Measurements from ENCODE around the gene SIDT2.

The SIDT2 gene

DNA sequence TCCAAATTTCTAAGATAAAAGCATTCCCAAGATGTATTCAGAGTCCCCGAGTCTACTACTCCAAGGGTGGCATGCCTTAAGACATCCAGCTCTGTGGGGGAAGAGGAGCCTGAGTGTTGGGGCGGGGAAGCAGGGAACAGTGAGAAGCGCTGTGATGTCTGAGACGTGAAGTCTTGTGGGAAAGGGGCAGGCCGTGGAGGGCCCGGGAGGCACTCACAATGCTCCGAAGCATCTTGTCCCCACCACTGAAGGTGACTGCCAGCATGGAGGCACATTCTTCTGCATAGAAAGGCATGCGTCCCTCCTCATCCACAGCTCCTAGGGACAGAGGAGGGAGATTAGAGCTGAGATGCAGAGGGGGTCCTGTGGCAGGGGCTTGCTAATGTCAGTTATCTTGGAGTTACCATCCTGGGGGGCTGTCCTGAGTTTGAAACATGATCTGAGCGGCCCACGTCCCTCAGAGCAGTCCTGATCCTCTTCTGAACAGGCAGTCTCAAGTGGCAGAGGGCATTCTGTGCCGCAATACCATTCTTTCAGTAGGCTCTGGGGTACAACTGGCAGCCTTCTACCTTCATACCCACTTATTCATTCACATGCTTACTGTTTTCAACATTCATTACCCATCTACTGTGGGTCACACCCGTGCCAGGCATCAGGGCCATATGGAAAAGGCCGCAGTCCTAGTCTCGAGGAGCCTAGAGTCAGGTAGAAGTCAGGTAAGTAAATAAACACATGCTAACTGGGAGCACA lies 44.6 kb downstream of the SIDT2 start:
- no peak for FAIRE-seq

DNA sequence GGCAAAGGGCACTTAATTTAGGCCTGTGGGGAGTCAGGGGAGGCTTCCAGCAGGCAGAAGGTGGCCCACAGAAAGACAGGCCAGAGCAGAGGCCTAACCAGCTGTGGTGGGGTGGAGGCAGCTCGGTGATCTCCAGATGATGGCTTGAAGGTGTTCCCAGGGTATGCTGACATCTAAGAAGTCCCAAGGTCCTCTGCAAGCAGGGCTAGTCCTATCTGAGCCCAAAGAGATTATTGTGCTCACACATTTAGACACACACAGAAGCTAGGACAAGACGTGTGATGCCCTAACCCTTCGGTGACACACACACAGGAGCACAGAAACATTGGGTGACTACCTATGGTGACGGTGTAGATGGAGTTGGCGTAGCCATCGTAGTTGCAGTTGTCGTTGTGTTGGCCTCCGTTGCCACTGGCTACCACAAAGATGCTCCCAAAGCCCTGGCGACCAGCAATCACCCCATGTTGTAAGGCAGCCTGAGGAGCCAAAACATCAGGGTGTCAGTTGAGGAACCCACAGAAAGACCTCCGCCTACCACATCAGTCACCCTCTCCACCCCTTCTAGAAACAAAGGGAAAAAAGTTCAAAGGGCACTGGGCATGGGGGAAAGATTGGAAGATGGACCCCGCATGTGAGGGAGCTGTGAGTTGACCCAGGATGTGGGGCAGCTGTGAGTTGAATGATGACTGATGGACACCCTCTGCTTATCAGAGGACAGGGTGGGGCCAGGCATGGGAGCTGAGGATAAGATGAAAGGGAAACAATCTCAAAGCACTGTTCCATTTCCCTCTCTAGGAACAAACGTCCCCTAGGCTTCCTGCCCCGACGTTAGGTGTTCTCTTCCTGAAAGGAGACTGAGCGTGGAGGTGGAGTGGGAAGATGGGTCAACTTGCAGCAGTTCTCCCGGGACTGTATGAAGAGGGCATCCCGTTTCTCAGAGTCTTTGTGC lies 45.5 kb downstream of the SIDT2 start:
- FAIRE-seq, result no peak

DNA sequence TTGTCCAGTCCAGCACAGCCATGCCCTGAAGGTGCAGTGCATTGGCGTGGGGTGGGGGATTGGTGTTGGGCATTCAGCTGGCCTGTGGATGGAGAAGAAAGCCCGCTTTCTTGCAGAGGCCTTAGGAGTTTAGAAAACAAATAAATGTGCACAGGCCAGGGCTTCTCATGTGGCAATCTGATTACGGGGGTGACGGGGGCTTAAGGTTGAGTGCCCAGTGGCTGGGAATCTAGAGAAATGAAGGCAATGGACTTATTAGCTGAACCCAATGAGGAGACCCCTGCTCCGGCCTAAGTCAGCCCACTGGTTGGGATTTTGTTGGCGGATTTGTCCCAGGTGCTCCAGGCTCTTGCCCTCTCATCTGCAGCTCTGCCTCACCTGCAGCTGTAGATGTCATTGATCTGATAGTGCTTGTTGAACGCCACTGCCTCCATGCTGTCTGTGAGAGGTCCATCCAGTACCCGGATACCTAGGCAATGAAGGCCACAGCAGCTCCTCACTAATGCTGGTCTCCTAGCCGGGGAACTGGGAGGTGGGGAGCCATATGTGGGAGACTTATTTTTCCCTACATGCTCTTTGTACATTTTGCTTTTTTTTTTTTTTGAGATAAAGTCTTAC lies 47.1 kb downstream of the SIDT2 start:
- no peak for FAIRE-seq

DNA sequence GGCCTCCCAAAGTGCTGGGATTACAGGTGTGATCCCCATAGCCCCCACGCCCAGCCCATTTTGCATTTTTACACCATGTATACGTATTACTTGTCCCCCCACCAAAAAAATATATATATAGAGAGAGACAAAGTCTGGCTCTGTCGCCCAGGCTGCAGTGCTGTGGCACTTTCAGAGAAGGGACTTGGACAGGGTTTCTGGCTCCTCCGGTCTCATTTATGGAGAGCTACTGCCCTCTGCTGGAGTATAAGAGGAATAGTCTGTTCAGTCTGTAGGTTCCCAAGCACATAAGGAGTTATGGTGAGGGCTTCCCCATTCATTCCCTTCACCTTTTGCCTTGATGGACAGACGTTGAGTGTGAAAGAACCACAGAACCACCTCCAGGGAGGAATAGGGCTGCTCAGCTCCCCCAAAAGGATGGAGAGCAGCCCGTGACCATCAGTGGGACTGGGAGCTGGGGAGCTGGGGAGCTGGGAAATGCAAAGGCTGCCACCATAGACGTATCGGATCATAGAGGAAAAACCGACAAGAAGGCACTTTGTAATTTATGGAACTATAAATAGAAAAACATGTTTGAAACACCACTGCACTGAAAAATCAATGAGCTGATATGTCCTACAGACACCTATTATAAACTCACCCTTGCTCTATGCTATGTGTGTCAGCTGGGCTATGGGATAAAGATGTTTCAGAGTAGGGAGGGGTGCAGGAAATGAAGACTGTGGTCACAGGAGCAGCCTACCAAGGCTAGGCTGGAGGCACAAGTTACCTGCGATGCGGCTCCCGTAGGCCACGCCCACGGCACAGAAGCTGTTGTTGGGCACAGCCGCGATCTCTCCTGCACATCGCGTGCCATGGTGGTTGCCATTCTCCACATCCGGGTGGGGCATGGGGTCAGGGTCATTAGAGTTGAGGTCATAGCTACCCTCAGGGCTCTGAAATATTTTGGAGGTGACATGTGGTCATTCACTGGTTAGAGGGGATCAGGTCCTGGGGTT lies 48.1 kb downstream of the SIDT2 start:
- FAIRE-seq, result no peak

DNA sequence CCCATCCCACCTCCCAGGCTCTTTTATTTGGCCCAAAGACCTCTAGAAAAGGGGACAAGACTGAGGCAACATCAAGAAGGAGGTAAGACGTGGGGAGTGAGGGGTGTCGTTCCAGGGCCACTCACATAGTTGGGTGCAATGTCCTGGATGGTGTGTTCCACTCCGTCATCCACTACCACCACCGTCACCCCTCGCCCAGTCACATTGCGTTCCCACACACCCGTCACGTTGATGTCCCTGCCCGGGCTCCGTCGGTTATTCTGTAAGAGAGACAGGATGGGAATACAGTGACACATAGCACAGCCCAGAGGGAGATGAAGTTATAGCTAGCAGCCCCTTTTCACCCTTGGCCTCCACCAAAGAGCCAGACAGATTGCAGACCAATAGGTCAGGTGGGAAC lies 49.5 kb downstream of the SIDT2 start:
- FAIRE-seq, result no peak

DNA sequence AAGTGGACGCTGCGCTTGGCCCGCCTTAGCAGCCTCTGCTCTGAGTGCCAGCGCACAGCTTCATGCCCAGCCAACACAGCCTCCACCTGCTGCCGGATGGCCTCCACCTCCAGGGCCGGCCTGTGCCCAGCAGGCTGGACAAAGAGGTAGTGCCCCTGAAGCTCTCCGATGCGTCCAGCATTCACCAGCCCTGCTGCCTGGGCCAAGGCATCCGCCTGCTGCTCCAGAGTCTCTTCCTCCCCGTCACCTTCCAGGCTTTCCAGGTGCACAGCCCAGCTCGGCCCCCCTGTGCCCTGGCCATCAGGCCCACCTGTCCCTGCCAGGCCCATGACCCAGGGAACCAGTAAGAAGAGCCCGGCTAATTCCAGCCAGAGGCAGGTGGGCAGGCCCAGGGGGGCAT lies 50.9 kb downstream of the SIDT2 start:
- no peak for FAIRE-seq

DNA sequence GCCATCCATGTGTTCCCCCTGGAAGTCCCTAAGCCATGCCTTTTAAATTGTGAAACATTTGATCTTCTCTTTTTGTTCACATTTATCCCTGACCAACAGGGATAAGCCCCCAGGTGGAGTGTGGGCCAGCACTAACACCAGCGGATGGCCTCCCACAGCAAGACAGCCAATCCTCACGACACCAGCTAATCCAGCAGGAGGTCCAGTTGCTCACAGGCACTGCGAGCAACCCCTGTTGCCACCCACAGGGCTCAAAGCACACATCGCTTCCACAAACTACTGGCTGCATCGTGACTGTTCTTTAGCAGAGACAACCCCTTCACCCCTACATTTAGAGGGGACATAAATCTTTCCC lies 51.4 kb downstream of the SIDT2 start:
- no peak for FAIRE-seq

DNA sequence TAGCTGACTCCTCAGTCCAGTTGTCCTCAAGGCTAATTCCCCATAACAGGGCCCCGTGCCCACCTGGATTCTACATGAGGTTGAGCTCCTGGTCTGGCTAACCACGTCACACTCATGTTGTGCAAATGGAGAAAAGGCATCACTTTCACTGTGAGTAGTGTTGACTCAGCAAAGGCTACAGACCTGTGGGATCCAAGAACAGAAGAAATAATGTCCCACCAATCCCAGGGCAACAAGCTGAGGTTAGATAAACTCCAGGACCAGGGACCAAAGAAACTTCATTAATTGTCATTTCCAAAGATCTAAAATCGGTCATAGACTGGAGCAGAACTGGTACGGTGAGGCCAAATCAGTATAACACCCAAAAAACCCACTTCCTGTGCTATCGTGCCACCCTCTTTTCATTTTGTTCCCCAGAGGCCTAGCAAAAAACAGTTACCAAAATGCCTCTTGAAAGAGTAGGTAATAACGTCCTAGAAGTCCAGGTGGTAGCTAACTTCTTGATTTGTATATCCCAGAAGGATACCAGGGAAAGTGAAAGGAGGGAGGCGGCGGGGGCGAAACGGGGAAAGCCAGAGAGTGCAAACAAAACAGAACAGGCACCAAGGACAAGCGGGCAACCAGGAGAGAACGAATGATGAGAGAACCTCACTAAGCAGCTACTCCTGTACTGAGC lies 51.9 kb downstream of the SIDT2 start:
- no peak for FAIRE-seq

DNA sequence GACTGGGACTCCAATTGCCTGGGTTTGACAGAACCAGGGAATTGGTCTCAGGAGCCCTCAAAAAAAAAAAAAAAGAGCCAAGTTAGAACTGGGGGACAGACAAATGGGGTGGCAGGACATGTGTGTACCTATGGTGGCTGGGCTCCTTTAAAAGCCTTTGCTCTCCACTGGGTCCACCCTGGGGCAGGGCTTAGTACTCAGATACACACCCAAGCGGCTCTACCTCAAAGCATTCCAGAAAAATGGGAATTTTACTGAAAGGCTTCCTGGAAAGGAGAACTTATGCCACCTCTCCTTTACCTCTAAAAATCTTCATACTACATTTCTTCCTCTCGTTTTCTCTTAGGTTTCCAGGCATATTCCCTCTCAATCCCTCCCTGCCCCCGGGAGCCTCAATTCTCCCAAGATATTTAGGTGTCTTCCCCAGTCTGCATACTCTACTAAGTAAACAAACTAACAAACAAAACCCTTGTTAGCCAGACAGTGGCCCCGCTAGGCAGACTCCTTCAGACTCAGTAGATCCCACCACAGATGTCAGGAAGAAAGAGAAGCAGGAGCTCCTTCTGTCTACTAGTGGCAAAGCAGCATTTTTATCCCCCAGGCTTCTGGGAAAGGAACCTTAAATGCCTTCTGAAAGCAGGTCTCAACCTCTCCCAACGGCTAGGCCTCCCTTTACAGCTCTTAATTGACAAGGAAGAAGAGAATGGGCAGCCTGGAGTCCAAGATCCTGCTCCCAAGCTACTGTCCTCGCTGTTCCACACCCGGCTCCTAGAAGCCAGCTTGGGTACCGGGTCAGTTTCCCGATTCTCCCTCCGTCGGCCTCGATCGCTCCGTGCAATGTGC lies 52.7 kb downstream of the SIDT2 start:
- no peak for FAIRE-seq

DNA sequence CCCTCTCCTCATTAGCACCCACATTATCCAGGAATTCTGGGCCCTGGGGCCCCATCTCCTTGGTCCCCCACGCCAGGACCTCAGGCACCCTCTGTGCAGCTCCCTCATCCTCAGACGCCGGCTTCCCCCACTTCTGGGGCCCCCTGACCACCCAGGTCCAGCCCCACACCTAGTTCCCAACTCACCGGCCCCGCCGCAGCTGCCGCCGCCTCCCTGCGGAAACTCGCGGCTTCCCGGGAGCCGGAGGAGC lies 53.2 kb downstream of the SIDT2 start, which contains the start of gene PCSK7:
Gene PCSK7, minus strand, starts transcription at position 232 of the 250 bp plus-strand sequence. CDS start 2,229 bp downstream, outside the sequence.
- FAIRE-seq, result no peak

DNA sequence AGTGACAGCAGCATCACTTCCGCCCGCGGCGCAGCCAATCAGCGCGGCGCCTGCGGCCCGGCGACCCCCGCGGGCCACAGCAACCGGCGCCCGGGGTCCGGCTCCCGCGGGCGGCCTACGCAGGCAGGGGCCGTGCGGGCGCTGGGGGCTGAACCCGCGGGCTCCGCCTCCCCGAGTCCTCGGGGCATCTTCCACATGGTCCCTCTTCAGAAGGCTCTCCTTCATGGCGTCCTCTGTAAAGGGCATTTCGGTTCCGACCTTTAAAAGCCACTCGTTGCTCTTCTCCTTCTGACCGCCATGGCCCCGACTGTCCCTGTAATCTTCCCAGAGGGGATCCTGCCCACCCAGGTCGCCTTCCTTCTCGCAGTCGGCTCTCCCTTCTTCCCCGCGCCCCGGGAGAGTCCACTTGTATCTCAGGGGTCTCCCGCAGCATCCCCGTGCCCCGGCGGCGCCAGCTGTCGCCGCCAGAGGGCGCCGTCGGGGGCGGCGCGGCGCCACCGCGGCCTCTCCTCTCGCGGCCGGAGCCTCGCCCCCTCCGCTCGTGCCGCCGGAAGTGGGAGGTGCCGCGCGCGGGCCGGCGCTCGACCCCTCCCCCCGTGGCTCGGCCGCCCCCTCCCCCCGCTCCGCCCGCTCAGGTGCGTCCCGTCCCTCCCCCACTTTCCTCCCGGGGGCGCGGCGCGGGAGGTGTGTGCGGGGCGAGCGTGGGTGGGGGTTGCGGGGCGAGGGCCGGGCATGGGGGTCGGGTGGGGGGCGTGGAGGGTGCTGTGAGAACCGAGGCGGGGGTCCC lies 53.7 kb downstream of the SIDT2 start, which contains the start of gene RNF214:
Gene RNF214, plus strand, starts transcription at position 580 of the 787 bp plus-strand sequence. CDS start 1,602 bp downstream, outside the sequence.
- no peak for FAIRE-seq

DNA sequence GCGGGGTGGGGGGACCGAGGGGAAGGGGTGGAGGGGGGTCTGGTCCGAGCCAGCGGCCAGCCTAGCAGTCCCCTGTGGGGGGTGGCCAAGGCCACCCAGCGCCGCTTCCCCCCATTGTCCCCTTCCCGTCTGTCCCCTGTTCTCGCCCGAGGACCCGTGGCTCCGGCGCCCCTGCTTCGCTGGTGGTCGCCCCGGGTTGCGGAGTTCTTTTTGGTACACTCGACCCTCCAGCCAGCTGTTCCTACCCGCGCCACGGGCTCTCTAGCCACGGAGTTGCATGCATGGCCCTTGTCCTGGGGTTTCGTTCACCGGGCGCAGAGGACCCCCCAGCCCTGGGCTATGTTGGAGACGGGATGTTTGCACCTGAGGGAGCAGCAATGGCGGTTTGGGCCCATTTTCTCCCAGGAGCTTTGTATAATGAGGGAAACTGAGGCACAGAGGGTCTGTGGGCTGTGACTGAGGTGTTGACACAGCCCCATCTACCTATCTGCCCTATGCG lies 54.4 kb downstream of the SIDT2 start:
- FAIRE-seq, result no peak

DNA sequence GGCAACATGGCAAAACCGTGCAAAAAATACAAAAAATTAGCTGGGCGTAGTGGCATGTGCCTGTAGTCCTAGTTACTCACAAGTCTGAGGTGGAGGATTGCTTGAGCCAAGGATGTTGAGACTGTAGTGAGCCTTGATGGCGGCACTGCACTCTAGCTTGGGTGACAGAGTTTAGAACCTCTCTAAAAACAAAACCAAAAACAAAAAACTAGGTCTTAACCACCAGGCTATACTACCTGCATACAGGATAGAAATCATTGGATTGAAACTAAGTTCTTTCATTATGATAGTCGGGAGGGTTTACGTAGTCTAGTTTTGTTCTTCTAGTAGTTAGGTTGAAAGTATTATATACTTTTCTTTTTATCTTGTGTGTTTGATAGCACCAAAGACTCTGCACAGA lies 59.7 kb downstream of the SIDT2 start:
- FAIRE-seq, result no peak

DNA sequence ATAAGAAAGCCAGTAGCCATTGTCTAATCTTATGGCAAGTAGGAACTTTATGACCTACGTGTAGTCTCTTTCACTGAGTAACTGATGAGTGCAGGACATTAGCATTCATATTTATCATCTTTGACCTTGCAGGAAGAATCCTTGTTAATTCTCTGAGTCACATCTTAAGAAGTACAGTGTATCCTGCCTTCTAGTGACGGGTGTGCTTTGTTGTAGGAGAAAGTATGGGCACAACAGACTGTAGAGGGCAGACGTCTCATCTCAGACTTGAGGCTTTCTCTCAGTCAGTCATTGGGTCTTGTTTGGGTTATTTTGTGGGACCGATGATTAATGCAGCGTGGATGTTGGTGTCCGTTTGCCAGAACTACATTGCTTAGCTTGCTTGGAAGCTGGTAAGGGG lies 60.8 kb downstream of the SIDT2 start:
- no peak for FAIRE-seq
